Mucosa of stomach (tissue), 1 donor: Measurements from ENCODE around the gene REG3A.

ENCODE experiments used
- H3K27me3 ChIP-seq: one replicate; pipeline ENCODE4 v1.7.0; 2013; ENCODE audit warnings: mild to moderate bottlenecking, low read length; ENCODE audit not compliant: control insufficient read depth, insufficient read depth
- H3K36me3 ChIP-seq: one replicate; pipeline ENCODE4 v1.7.0; 2013; ENCODE audit warnings: low read length; ENCODE audit not compliant: control insufficient read depth, insufficient read depth
- H3K4me1 ChIP-seq: one replicate; pipeline ENCODE4 v1.7.0; 2013; ENCODE audit warnings: mild to moderate bottlenecking, low read length; ENCODE audit not compliant: control insufficient read depth, insufficient read depth
- H3K4me3 ChIP-seq: one replicate; pipeline ENCODE4 v1.7.0; 2013; ENCODE audit warnings: low read length
- H3K9ac ChIP-seq: one replicate; pipeline ENCODE4 v1.7.0; 2013; ENCODE audit warnings: mild to moderate bottlenecking, low read length, moderate library complexity
- H3K9me3 ChIP-seq: one replicate; pipeline ENCODE4 v1.7.0; 2013; ENCODE audit warnings: mild to moderate bottlenecking, low read length, moderate library complexity; ENCODE audit not compliant: control insufficient read depth
- donor health status: Pancreatic carcinoma.

REG3A gene

DNA sequence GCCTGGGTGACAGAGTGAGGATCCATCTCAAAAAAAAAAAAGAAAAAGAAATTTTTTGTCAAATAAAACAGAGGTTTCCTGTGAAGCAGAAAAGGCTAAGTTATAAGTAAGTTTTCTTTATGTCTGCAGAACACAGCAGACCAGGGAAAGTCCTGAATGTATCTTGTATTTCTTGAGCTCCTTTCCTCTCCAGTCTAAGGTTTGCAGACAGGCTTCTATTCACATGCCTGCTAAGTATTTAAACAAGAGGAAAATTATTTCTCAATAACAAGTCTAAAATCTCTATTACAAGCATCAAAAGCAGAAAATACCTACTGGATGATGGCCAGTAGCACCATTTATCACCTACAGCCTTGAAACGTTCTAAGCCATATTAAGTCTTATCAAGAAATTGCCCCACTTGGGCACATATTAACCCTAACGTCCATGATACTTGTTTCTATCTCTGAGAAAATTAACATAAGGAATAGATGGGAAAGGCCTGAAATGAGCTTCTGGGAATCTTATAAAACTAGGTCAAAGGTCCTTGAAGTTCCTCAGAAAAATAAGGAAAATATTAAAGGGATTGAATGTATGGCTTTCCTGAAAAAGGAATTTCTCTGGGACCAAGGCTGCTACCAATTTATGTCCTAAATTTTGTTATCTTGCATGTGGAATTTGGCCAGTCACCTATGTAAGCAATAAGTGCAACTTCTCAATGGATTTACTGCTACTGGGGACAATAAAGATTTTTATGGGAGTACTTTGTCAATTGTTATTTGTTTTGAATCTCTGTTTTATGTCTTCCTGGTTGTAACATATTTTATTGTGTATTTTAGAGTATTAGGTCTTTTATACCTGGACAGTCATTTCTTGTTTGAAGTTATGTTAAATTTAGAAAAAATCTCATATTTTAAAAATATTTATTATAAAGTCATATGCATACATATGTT lies 42.3 kb downstream of the REG3A start:
- no peaks in the 10 kb centered on the region for H3K27me3 ChIP-seq
- H3K9me3 ChIP-seq = no peaks in the 10 kb centered on the region
- H3K4me3 ChIP-seq = no peak overlapping the region

DNA sequence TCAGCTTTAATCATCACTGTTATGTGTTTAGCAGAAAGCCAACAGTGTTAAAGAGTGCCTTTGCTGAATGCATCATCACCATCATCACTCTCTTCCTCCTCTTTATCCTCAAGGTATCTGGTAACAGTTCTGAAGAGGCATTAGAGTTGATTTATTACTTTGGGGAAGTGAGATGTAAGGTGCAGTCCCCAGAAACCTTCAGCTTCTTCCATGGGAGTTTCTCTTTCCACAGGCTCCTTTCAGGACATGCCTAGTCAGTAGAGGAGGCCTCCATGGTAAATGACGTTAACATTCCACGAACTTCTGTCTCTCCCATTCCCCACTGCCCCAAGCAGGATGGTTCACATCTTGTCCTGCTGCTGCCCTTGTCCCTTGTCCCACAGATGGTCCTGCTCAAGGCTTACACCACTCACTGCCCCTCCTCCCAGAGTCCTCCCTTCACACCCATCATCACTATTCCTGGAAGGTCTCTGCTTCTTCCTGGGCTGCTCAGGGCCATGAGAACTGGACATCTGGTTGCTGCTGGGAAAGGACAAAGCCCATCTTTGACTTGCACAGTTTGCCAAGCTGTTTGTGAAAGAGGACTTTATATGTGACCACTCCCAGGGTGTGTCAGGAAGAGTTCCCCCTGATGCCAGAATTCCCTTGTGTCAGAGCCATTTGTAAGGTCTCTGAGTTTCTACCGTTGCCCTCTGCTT lies 44.6 kb downstream of the REG3A start:
- Histone ChIP-seq H3K27me3 (no peaks in the 10 kb centered on the region), H3K4me1 (peaks cover 3% of the 10 kb centered on the region), H3K4me3 (no peak overlapping the region)

More for the DNA sequence above, 42.3 kb downstream of the REG3A start:
- Histone ChIP-seq H3K9ac (no peak overlapping the region), H3K4me1 (peaks cover 7% of the 10 kb centered on the region), H3K36me3 (no peaks in the 10 kb centered on the region)

DNA sequence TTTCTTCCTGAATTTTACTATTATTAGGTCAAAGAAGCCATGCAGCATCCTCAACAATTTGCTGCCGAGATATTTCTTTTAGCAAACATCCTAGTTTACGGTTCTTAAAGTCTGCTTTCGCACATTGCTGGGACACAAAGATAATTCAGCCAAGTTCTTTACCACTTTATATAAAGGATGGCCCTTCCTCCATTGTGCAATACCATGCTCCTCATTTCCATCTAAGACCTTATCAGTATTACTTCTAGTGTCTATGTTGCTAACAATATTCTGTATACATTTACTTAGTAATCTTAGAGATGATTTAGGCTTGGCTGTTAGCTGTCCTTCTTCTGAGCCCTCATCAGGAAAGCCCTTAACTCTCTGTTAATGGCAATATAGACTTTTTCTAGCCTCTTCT lies 47.3 kb downstream of the REG3A start:
- H3K36me3 ChIP-seq = no peaks in the 10 kb centered on the region
- H3K4me1 ChIP-seq = no peaks in the 10 kb centered on the region
- no peak overlapping the region for H3K9ac ChIP-seq
- no peak overlapping the region for H3K4me3 ChIP-seq
- H3K9me3 ChIP-seq = no peaks in the 10 kb centered on the region
- H3K27me3 ChIP-seq = no peaks in the 10 kb centered on the region

More for the DNA sequence above, 44.6 kb downstream of the REG3A start:
- H3K9me3 ChIP-seq = no peaks in the 10 kb centered on the region
- H3K36me3 ChIP-seq = no peaks in the 10 kb centered on the region
- no peak overlapping the region for H3K9ac ChIP-seq
